GM19351 (cell line): Measurements from ENCODE around the gene TSGA10IP.

Experiments
- ATAC-seq: cut with Tn5 transposase; IDR thresholded peaks from one replicate; pipeline ENCODE4 v1.9.1; 2021; ENCODE audit warnings: mild to moderate bottlenecking, moderate library complexity; ENCODE audit not compliant: unreplicated experiment

The TSGA10IP gene

DNA sequence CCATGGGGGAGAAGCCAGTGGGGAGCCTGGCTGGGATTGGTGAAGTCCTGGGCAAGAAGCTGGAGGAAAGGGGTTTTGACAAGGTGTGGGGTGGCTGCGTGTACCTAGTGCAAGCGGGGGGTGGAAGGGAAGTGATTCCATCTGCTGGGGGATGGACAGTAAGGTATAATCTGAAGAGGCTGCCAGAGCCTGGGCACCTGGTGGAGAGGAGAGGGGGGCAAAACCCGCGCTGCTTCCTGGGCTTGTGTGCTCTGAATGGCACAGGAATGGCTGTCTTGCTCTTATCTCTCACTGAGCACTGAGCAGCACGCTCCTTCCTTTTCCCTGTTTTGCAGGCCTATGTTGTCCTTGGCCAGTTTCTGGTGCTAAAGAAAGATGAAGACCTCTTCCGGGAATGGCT lies 58.0 kb downstream of the TSGA10IP start:
- ATAC-seq = no peak

DNA sequence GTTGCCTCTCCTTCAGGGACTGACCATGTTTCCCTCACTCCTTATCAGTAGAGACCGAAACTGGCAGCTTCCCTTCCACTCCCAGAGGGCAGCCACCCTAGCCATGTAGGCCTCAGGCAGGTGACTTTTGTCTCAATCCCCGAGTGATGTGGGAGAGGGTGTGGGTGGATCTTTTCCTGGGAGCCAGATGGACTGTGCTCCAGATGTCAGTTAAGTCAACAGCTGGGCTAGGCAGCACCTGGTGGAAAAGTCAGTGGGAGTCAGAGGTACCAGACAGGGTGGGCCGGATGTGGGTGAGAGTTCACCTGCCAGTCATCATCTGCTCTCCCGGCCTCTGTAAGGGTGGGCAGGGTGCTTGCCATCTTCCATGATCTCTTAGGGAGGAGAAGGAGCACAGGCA lies 58.9 kb downstream of the TSGA10IP start:
- no peak for ATAC-seq

DNA sequence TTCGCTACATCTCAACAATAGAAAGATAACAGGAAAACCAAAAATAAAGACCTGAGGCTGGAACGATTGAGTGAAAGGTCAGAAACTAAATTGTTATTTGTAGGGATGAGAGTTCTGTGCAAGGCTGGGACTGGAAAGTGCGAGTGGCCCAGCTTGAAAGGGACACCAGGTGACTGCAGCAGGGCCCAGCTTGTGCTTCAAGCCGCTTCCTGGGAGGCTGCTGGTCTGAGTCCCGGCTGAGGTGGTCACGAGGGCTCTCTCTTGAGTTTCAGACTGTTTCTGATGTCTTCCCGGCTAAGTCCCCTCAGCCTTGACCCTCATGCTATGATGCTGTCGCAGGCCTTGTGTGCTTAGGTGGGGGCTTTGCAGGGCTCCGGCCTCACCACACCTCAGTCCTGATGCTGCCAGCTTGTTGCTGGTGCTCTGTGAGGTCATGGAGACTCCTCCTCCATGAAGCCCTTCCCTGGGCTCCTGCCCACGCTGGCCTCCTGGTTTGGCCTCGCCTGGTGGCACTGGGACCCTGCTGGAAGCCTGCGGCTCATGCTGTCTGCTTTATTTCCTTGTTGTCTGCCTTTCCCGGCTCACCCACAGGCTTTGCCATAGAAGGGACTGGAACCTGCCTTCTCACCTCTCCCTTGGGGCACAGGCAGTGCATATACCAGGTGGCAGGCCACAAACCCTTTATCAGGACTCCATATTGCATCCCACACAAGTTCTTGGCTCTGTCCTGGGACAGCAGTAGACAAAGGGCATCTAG lies 61.0 kb downstream of the TSGA10IP start:
- ATAC-seq = no peak

DNA sequence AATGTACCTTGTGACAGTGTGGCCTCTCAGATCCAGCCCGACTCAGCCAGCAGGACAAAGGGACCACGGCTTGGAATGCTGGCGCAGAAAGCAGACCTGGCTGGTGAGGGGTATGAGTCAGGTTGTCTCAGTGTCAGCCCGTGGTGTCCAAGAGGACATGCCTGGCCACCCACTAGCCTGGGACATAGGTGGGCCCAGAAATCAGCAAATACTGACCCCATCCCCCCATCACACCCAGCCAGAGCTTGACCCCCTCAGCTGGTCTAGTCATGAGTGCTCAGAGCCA lies 61.6 kb downstream of the TSGA10IP start:
- ATAC-seq = no peak

DNA sequence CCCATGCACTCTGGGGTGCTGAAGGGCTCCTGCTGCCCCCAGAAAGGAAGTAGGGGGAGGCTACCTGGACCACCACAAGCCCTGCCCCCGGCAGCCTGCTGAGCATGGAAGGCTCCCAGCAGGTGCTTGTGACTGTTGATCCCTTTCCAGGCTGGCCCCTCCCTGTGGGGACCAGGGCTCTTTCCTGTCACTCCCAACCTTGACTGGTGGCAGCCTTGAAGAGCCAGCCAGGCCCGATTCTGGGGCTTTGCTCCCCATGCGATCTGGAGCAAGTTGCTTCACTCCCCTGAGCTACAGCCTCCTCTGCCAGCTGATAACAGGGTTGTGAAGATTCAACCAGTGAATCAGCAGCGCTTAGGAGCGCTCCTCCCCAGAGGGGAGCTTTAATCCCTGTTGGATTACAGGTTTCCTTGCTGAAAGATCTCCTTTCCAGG lies 61.9 kb downstream of the TSGA10IP start:
- no peak for ATAC-seq

DNA sequence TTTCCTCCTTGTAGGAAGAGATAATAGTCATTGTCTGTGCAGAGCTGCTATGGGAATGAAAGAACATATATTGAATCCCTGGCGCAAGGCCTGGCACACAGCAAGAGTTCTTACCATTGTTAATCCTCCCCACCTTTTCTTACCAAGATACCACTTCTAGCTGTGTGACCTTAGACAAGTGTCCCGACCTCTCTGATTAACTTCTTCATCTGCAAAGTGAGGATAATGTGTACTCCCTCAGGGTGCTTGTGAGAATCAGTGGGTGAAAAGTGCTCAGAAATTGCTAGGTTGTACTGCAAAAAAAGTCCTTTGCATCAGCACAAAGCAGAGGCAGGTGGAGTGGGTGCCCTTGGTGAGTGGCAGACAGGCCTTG lies 62.8 kb downstream of the TSGA10IP start:
- no peak for ATAC-seq

DNA sequence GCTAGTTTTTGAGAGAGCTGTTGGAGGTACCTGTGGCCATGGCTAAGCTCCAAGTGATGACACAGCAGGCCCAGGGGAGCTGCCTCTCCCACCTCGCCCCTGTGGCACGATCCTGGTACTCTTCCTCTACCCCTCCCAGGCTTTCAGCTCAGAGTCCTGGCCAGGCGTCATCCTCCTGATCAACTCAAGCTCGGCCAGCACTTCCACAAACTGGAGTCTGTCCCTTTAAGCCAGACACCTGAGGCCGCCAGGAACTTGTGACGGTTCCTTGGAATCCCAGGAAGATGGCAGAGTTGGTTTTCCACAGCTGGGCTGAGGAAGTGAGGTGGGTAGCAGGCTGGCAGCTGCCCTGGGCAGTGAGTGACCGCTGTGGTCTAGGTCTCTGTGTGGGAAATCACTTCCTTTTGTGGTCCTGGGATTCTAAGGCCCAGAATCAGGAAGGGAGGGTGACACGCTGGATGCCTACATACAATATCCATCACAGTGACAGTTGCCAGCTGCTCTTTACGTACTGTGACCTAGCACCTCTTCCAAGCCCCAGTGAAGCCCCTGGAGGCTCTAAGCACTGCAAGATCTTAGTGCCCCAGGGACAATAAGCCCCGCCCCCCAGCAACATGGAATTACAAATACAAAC lies 63.3 kb downstream of the TSGA10IP start:
- ATAC-seq = no peak
